H9 (cell line): ENCODE measurements around the gene PEX10. TPM values are rescaled to one million over a fixed set of nuclear protein-coding genes. Genes with fewer than 3 reads are reported as not detected.

ENCODE experiments used
- DNase-seq: peaks from one replicate; pipeline ENCODE4 v3.0.0-alpha.2; 2017
- H2AFZ ChIP-seq: one replicate; pipeline ENCODE4 v1.6.1; 2013; ENCODE audit warnings: mild to moderate bottlenecking, low read length, control low read depth, moderate library complexity
- H2AK5ac ChIP-seq: 2 replicates; pipeline ENCODE4 v1.6.1; 2013; ENCODE audit warnings: low read length, control low read depth, mixed read lengths; ENCODE audit not compliant: insufficient read length
- H2BK120ac ChIP-seq: one replicate; pipeline ENCODE4 v1.6.1; 2013; ENCODE audit warnings: low read depth, mild to moderate bottlenecking, low read length, control low read depth, inconsistent platforms; ENCODE audit not compliant: poor library complexity, severe bottlenecking
- H2BK12ac ChIP-seq: 2 replicates; pipeline ENCODE4 v1.6.1; 2013; ENCODE audit warnings: low read length, control low read depth, mixed read lengths, low read depth; ENCODE audit not compliant: insufficient read length
- H2BK15ac ChIP-seq: 2 replicates; pipeline ENCODE4 v1.6.1; 2013; ENCODE audit warnings: low read depth, low read length, control low read depth
- H2BK20ac ChIP-seq: one replicate; pipeline ENCODE4 v1.6.1; 2013; ENCODE audit warnings: low read depth, mild to moderate bottlenecking, low read length, control low read depth, inconsistent platforms; ENCODE audit not compliant: poor library complexity, severe bottlenecking
- H2BK5ac ChIP-seq: 2 replicates; pipeline ENCODE4 v1.6.1; 2013; ENCODE audit warnings: low read length, control low read depth, mixed read lengths; ENCODE audit not compliant: insufficient read length
- H3K14ac ChIP-seq: 2 replicates; pipeline ENCODE4 v1.6.1; 2013; ENCODE audit warnings: low read length, control low read depth; ENCODE audit not compliant: insufficient read depth
- H3K18ac ChIP-seq: 2 replicates; pipeline ENCODE4 v1.6.1; 2013; ENCODE audit warnings: low read depth, mild to moderate bottlenecking, mixed read lengths, low read length, control low read depth; ENCODE audit not compliant: insufficient read length
- H3K23ac ChIP-seq: 2 replicates; pipeline ENCODE4 v1.6.1; 2013; ENCODE audit warnings: low read length, control low read depth, mixed read lengths, low read depth; ENCODE audit not compliant: insufficient read length
- H3K23me2 ChIP-seq: 2 replicates; pipeline ENCODE4 v1.6.1; 2013; ENCODE audit warnings: low read depth, mild to moderate bottlenecking, mixed read lengths, low read length, control low read depth; ENCODE audit not compliant: insufficient read length, poor library complexity, severe bottlenecking
- H3K27ac ChIP-seq: 2 replicates; pipeline ENCODE4 v1.5.1; 2013; ENCODE audit warnings: low read length, control low read depth, mixed read lengths, low read depth; ENCODE audit not compliant: insufficient read length
- H3K27me3 ChIP-seq: 2 replicates; pipeline ENCODE4 v1.6.1; 2013; ENCODE audit warnings: low read length, control low read depth, inconsistent platforms; ENCODE audit not compliant: insufficient read depth
- H3K4ac ChIP-seq: 2 replicates; pipeline ENCODE4 v1.6.1; 2013; ENCODE audit warnings: low read depth, mild to moderate bottlenecking, control low read depth, inconsistent platforms, low read length, moderate library complexity
- H3K4me1 ChIP-seq: 2 replicates; pipeline ENCODE4 v1.6.1; 2013; ENCODE audit warnings: low read length, control low read depth, inconsistent platforms; ENCODE audit not compliant: insufficient read depth
- H3K4me2 ChIP-seq: 2 replicates; pipeline ENCODE4 v1.6.1; 2013; ENCODE audit warnings: low read length, control low read depth, mixed read lengths; ENCODE audit not compliant: insufficient read length, insufficient read depth
- H3K56ac ChIP-seq: 2 replicates; pipeline ENCODE4 v1.6.1; 2013; ENCODE audit warnings: low read depth, mild to moderate bottlenecking, mixed read lengths, low read length, control low read depth; ENCODE audit not compliant: insufficient read length
- H3K79me1 ChIP-seq: 2 replicates; pipeline ENCODE4 v1.6.1; 2013; ENCODE audit warnings: low read depth, mild to moderate bottlenecking, moderate library complexity, low read length, control low read depth, inconsistent platforms; ENCODE audit not compliant: insufficient read depth, poor library complexity, severe bottlenecking
- H3K79me2 ChIP-seq: 2 replicates; pipeline ENCODE4 v1.6.1; 2013; ENCODE audit warnings: low read length, control low read depth, inconsistent platforms; ENCODE audit not compliant: insufficient read depth
- H3K9ac ChIP-seq: 2 replicates; pipeline ENCODE4 v1.6.1; 2013; ENCODE audit warnings: low read length, control low read depth, mixed read lengths; ENCODE audit not compliant: insufficient read length; ENCODE audit errors: extremely low read depth
- H3K9me3 ChIP-seq: one replicate; pipeline ENCODE4 v1.6.1; 2013; ENCODE audit warnings: low read depth, low read length, inconsistent platforms; ENCODE audit not compliant: control insufficient read depth
- H3T11ph ChIP-seq: one replicate; pipeline ENCODE4 v1.6.1; 2013; ENCODE audit warnings: mild to moderate bottlenecking, low read length, control low read depth, inconsistent platforms
- H4K20me1 ChIP-seq: one replicate; pipeline ENCODE4 v1.6.1; 2013; ENCODE audit not compliant: control insufficient read depth, insufficient read length, insufficient read depth
- H4K5ac ChIP-seq: 2 replicates; pipeline ENCODE4 v1.6.1; 2013; ENCODE audit warnings: low read depth, mild to moderate bottlenecking, mixed read lengths, low read length, control low read depth; ENCODE audit not compliant: insufficient read length
- H4K8ac ChIP-seq: replicated peaks from 2 replicates; pipeline ENCODE4 v1.6.1; 2013; ENCODE audit warnings: low read length, control low read depth, mixed read lengths, low read depth; ENCODE audit not compliant: insufficient read length
- H4K91ac ChIP-seq: 2 replicates; pipeline ENCODE4 v1.6.1; 2013; ENCODE audit warnings: low read depth, mild to moderate bottlenecking, moderate library complexity, mixed read lengths, low read length, control low read depth; ENCODE audit not compliant: insufficient read length
- H3K27ac Mint-ChIP-seq, 3 experiments: 2 replicates in 2 of 3; 3 replicates in 1 of 3; pipeline ENCODE4 v1.8.0; 2020 to 2021; ENCODE audit warnings: mixed read lengths in 3 of 3, mild to moderate bottlenecking in 1 of 3, moderate library complexity in 1 of 3
- H3K27me3 Mint-ChIP-seq: 2 replicates; pipeline ENCODE4 v1.8.0; 2021; ENCODE audit warnings: low read depth, mild to moderate bottlenecking, moderate library complexity, mixed read lengths
- H3K36me3 Mint-ChIP-seq, 3 experiments: 2 replicates in 2 of 3; 3 replicates in 1 of 3; pipeline ENCODE4 v1.8.0; 2020 to 2021; ENCODE audit warnings: low read depth in 3 of 3, mixed read lengths in 3 of 3; ENCODE audit not compliant: insufficient read depth in 1 of 3
- H3K4me1 Mint-ChIP-seq, 2 experiments: 2 replicates each; pipeline ENCODE4 v1.8.0; 2020; ENCODE audit warnings: mixed read lengths in 2 of 2
- H3K4me3 Mint-ChIP-seq, 2 experiments: 2 replicates in 1 of 2; 3 replicates in 1 of 2; pipeline ENCODE4 v1.8.0; 2020 to 2021; ENCODE audit warnings: mild to moderate bottlenecking in 2 of 2, mixed read lengths in 2 of 2, moderate library complexity in 1 of 2
- H3K9me3 Mint-ChIP-seq, 2 experiments: 2 replicates in 1 of 2; 3 replicates in 1 of 2; pipeline ENCODE4 v1.8.0; 2020; ENCODE audit warnings: mild to moderate bottlenecking in 2 of 2, mixed read lengths in 2 of 2, moderate library complexity in 1 of 2
- WGBS: extraction: QIAGEN DNeasy Blood & Tissue Kit; methylation state at CpG from one replicate; pipeline ENCODE4 v1.1.7; 2013; ENCODE audit warnings: missing lambda C conversion rate, low lambda C conversion rate, mixed read lengths; ENCODE audit not compliant: insufficient read length; ENCODE audit errors: extremely low coverage; 5-methylcytosine and 5-hydroxymethylcytosine counted together
- total RNA-seq: library from RNA; stranded (reverse); gene quantifications from 2 replicates; pipeline ENCODE4 v1.2.1, GENCODE V29; 2021
- TF ChIP-seq, protein P1 (sequence below): fragments of 200-600 bp; sonication (generic); conservative IDR thresholded peaks from 3 replicates; pipeline ENCODE4 v1.8.0; 2021; ENCODE audit warnings: antibody characterized with exemption, mild to moderate bottlenecking

PEX10 gene
- total RNA-seq, 1 experiment from 2014 or later, result 34.4 TPM

DNA sequence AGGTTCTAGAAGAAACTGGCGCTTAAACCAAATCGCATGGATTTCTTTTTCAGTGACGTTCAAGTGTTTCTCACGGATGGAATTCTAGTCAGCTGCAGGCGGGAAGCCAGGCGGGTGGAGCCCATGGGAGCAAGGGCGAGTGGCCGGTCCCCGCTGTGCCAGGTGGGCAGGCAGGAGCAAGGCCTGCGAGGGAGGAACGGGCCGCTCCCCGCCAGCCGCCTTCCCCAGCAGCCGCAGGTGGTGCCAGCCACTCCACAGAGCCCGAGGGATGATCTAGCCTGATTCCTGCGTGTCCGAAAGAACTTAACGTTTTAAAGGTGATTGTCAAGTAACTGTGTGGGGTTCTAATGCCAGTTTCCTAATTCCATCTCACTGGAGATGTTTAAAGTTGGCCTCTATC, 9.1 kb downstream of the PEX10 start:
- Mint-ChIP-seq H3K4me3 (no peak overlapping the region), H3K9me3 (no peaks in the 10 kb centered on the region), H3K36me3 (peaks cover 11 to 88% (median 74%) of the 10 kb centered on the region in 3 experiments; a peak in 6 of 7 replicates), H3K27me3 (no peaks in the 10 kb centered on the region; the same call in 1 of the 2 replicates), H3K27ac (0 out of 7 replicates have a peak overlapping the region, but pooled peaks of 1 of the 3 experiments have one; percentile 56), H3K4me1 (no peaks in the 10 kb centered on the region)
- H3K27me3 ChIP-seq, result no peaks in the 10 kb centered on the region
- H3K23me2 ChIP-seq, result no peaks in the 10 kb centered on the region
- no peaks in the 10 kb centered on the region for H3K79me2 ChIP-seq
- H2AFZ ChIP-seq, result no peak overlapping the region
- H3K9me3 ChIP-seq, result no peaks in the 10 kb centered on the region
- H3K79me1 ChIP-seq, result no peaks in the 10 kb centered on the region
- H3K56ac ChIP-seq, result no peak overlapping the region
- no peak overlapping the region for H3K18ac ChIP-seq
- no peak overlapping the region for H2BK120ac ChIP-seq
- no peaks in the 10 kb centered on the region for H4K20me1 ChIP-seq
- H3K23ac ChIP-seq, result no peak overlapping the region
- H4K91ac ChIP-seq, result no peak overlapping the region
- no peak overlapping the region for H2BK5ac ChIP-seq
- no peak overlapping the region for H4K8ac ChIP-seq
- no peak overlapping the region for H2BK15ac ChIP-seq
- no peak overlapping the region for H3T11ph ChIP-seq
- no peak overlapping the region for H2AK5ac ChIP-seq
- H2BK20ac ChIP-seq, result no peak overlapping the region
- H3K27ac ChIP-seq, result no peak overlapping the region
- TF ChIP-seq, protein P1, sequence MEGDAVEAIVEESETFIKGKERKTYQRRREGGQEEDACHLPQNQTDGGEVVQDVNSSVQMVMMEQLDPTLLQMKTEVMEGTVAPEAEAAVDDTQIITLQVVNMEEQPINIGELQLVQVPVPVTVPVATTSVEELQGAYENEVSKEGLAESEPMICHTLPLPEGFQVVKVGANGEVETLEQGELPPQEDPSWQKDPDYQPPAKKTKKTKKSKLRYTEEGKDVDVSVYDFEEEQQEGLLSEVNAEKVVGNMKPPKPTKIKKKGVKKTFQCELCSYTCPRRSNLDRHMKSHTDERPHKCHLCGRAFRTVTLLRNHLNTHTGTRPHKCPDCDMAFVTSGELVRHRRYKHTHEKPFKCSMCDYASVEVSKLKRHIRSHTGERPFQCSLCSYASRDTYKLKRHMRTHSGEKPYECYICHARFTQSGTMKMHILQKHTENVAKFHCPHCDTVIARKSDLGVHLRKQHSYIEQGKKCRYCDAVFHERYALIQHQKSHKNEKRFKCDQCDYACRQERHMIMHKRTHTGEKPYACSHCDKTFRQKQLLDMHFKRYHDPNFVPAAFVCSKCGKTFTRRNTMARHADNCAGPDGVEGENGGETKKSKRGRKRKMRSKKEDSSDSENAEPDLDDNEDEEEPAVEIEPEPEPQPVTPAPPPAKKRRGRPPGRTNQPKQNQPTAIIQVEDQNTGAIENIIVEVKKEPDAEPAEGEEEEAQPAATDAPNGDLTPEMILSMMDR, result no peak
- no peak overlapping the region for H2BK12ac ChIP-seq
- WGBS, result no CpG with 5 or more reads among the region's 19 CpGs
- H4K5ac ChIP-seq, result no peak overlapping the region
- no peaks in the 10 kb centered on the region for H3K4me1 ChIP-seq
- no peak overlapping the region for H3K14ac ChIP-seq
- no peak for DNase-seq
- H3K4me2 ChIP-seq, result no peak overlapping the region
- H3K4ac ChIP-seq, result no peak overlapping the region
- no peak overlapping the region for H3K9ac ChIP-seq
